Measurements from ENCODE around the gene SERPINB5.

SERPINB5 gene

GRCh38 chr18:63534615-63535014 lies 57.9 kb downstream of the SERPINB5 start:
- no peak for DNase-seq

- DNase-seq: no peak
Observed at GRCh38 chr18:63539904-63540510, 63.2 kb downstream of the SERPINB5 start.

- no peak for DNase-seq
Observed at GRCh38 chr18:63542069-63542468, 65.3 kb downstream of the SERPINB5 start, which contains the start of gene SERPINB12. Gene SERPINB12, plus strand, starts transcription at chr18:63542369. Its CDS starts 13,791 bp downstream, at chr18:63556160.

- no peak for DNase-seq
Observed at GRCh38 chr18:63544017-63544416, 67.3 kb downstream of the SERPINB5 start.

GRCh38 chr18:63545000-63545399 lies 68.2 kb downstream of the SERPINB5 start:
- DNase-seq: no peak

- DNase-seq: no peak
Observed at GRCh38 chr18:63550068-63550467, 73.3 kb downstream of the SERPINB5 start.

- no peak for DNase-seq
Observed at GRCh38 chr18:63551769-63552168, 75.0 kb downstream of the SERPINB5 start.

GRCh38 chr18:63552581-63552980 lies 75.8 kb downstream of the SERPINB5 start:
- DNase-seq: no peak

- DNase-seq: no peak
Observed at GRCh38 chr18:63553081-63553480, 76.3 kb downstream of the SERPINB5 start.

Data from activated naive CD4-positive, alpha-beta T cell (primary cell).